ENCODE results near the gene SLITRK5. TPM values are rescaled to one million over a fixed set of nuclear protein-coding genes. Genes with fewer than 3 reads are reported as not detected.

SLITRK5 gene
- total RNA-seq, 1 experiment from 2014 or later: 0.09 TPM

DNA sequence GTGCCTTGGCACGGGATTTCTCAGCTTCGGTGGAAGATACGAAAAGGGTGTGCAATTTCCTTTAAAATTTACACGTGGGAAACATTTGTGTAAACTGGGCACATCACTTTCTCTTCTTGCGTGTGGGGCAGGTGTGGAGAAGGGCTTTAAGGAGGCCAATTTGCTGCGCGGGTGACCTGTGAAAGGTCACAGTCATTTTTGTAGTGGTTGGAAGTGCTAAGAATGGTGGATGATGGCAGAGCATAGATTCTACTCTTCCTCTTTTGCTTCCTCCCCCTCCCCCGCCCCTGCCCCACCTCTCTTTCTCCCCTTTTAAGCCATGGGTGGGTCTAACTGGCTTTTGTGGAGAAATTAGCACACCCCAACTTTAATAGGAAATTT lies 7.2 kb downstream of the SLITRK5 start:
- Histone ChIP-seq H3K79me1 (ENCODE audit: insufficient read depth, low read depth, low read length, poor library complexity, severe bottlenecking) (no peaks in the 10 kb centered on the region), H2BK20ac (ENCODE audit: low read depth, low read length, poor library complexity, severe bottlenecking) (no peak overlapping the region), H4K8ac (replicated peaks; ENCODE audit: insufficient read length, low read depth, low read length) (no peak overlapping the region), H3K23ac (ENCODE audit: insufficient read length, low read depth, low read length) (no peak overlapping the region), H3K56ac (ENCODE audit: insufficient read length, low read depth, low read length) (no peak overlapping the region), H3K27ac (ENCODE audit: insufficient read length, low read depth, low read length) (no peak overlapping the region), H4K91ac (ENCODE audit: insufficient read length, low read depth, low read length) (no peak overlapping the region), H3K4me2 (ENCODE audit: insufficient read depth, insufficient read length, low read length) (peak overlapping the region; percentile 97), H3K27me3 (ENCODE audit: insufficient read depth, low read length) (peaks cover 49% of the 10 kb centered on the region), H3K18ac (ENCODE audit: insufficient read length, low read depth, low read length) (no peak overlapping the region), H2BK5ac (ENCODE audit: insufficient read length, low read length) (no peak overlapping the region), H3K23me2 (ENCODE audit: insufficient read length, low read depth, low read length, poor library complexity, severe bottlenecking) (peaks cover 26% of the 10 kb centered on the region), H3T11ph (ENCODE audit: low read length) (no peak overlapping the region), H2BK12ac (ENCODE audit: insufficient read length, low read depth, low read length) (no peak overlapping the region), H3K14ac (ENCODE audit: insufficient read depth, low read length) (no peak overlapping the region), H3K79me2 (ENCODE audit: insufficient read depth, low read length) (no peaks in the 10 kb centered on the region), H3K9me3 (ENCODE audit: control insufficient read depth, low read depth, low read length) (no peaks in the 10 kb centered on the region), H2AK5ac (ENCODE audit: insufficient read length, low read length) (no peak overlapping the region), H4K20me1 (ENCODE audit: control insufficient read depth, insufficient read depth, insufficient read length) (no peaks in the 10 kb centered on the region), H3K9ac (ENCODE audit: extremely low read depth, insufficient read length, low read length) (no peak overlapping the region), H3K4ac (ENCODE audit: low read depth, low read length) (no peak overlapping the region), H2BK120ac (ENCODE audit: low read depth, low read length, poor library complexity, severe bottlenecking) (no peak overlapping the region), H2BK15ac (ENCODE audit: low read depth, low read length) (no peak overlapping the region), H4K5ac (ENCODE audit: insufficient read length, low read depth, low read length) (no peak overlapping the region), H2AFZ (ENCODE audit: low read length) (no peak overlapping the region), H3K4me1 (ENCODE audit: insufficient read depth, low read length) (peaks cover 6% of the 10 kb centered on the region)
- H3K36me3 Mint-ChIP-seq (ENCODE audit: insufficient read depth in 1 of 3, low read depth in 3 of 3): peaks cover 0 to 17% (median 0%) of the 10 kb centered on the region in 3 experiments; a peak in 3 of 7 replicates
- no CpG with 5 or more reads among the region's 8 CpGs for WGBS (ENCODE audit: extremely low coverage, insufficient read length, low lambda C conversion rate)
- peaks cover 78% of the 10 kb centered on the region for H3K27me3 Mint-ChIP-seq (ENCODE audit: low read depth)
- peaks cover 24 to 47% of the 10 kb centered on the region in 2 experiments for H3K4me1 Mint-ChIP-seq
- H3K4me3 Mint-ChIP-seq: peak overlapping the region; percentile 64 to 80
- DNase-seq: no peak
- TF ChIP-seq, protein P1, sequence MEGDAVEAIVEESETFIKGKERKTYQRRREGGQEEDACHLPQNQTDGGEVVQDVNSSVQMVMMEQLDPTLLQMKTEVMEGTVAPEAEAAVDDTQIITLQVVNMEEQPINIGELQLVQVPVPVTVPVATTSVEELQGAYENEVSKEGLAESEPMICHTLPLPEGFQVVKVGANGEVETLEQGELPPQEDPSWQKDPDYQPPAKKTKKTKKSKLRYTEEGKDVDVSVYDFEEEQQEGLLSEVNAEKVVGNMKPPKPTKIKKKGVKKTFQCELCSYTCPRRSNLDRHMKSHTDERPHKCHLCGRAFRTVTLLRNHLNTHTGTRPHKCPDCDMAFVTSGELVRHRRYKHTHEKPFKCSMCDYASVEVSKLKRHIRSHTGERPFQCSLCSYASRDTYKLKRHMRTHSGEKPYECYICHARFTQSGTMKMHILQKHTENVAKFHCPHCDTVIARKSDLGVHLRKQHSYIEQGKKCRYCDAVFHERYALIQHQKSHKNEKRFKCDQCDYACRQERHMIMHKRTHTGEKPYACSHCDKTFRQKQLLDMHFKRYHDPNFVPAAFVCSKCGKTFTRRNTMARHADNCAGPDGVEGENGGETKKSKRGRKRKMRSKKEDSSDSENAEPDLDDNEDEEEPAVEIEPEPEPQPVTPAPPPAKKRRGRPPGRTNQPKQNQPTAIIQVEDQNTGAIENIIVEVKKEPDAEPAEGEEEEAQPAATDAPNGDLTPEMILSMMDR (conservative IDR thresholded peaks at IDR 0.05): no peak
- H3K27ac Mint-ChIP-seq: no peak overlapping the region
- H3K9me3 Mint-ChIP-seq: peaks cover 4 to 5% of the 10 kb centered on the region in 2 experiments; a peak in 4 of 5 replicates

Data from H9 (cell line).